DMS53 (cell line): ENCODE results near the gene ZNF236.
A peak's percentile ranks its signal among the peaks of the same experiment; 100 is the strongest.
"Not testable (repeated sequence)": the region's sequence is repeated elsewhere in the genome, so short reads cannot be mapped to it uniquely, and the experiment has no call there.

Source experiments
- DNase-seq: peaks from one replicate; lab custom pipeline; 2025; lab: John Stamatoyannopoulos, UW

Gene ZNF236

GRCh38 chr18:76948345-76948744 is 126.0 kb downstream of the ZNF236 start:
- no peak for DNase-seq

GRCh38 chr18:76951456-76952247 is 129.3 kb downstream of the ZNF236 start:
- no peak for DNase-seq

GRCh38 chr18:76952747-76953146 is 130.4 kb downstream of the ZNF236 start:
- DNase-seq = no peak

- DNase-seq = peak; percentile 74
These were observed 130.8 kb downstream of the ZNF236 start for GRCh38 chr18:76953156-76953555.

GRCh38 chr18:76953583-76954233 is 131.4 kb downstream of the ZNF236 start:
- peak; percentile 85 for DNase-seq

- peak; percentile 90 for DNase-seq
These were observed 133.3 kb downstream of the ZNF236 start for GRCh38 chr18:76955524-76956170.

GRCh38 chr18:76956648-76957047 is 134.3 kb downstream of the ZNF236 start:
- no peak for DNase-seq

- DNase-seq = no peak
These were observed 135.3 kb downstream of the ZNF236 start for GRCh38 chr18:76957384-76958355.

GRCh38 chr18:76958692-76959341 is 136.5 kb downstream of the ZNF236 start:
- peak; percentile 33 for DNase-seq

- no peak for DNase-seq
These were observed 137.2 kb downstream of the ZNF236 start for GRCh38 chr18:76959605-76960004.

- no peak for DNase-seq
These were observed 138.2 kb downstream of the ZNF236 start for GRCh38 chr18:76960528-76961035.

GRCh38 chr18:76962851-76963250 is 140.5 kb downstream of the ZNF236 start:
- no peak for DNase-seq

GRCh38 chr18:76963936-76964335 is 141.6 kb downstream of the ZNF236 start:
- no peak for DNase-seq

GRCh38 chr18:76965555-76966151 is 143.3 kb downstream of the ZNF236 start:
- not testable (repeated sequence) for DNase-seq

GRCh38 chr18:76967299-76967698 is 144.9 kb downstream of the ZNF236 start:
- DNase-seq = not testable (repeated sequence)

- DNase-seq = no peak
These were observed 145.5 kb downstream of the ZNF236 start for GRCh38 chr18:76967721-76968472.

- DNase-seq = peak; percentile 36
These were observed 148.6 kb downstream of the ZNF236 start for GRCh38 chr18:76970770-76971559.

GRCh38 chr18:76972241-76972640 is 149.9 kb downstream of the ZNF236 start:
- no peak for DNase-seq
